NCI-H2196 treated with DMSO at 0.1 percent for 48 hours (cell line): ENCODE data around the gene CAMK4.

ENCODE experiments used
- DNase-seq: peaks from one replicate; lab custom pipeline; 2025; ENCODE audit not compliant: unreplicated experiment; lab: John Stamatoyannopoulos, UW

Gene CAMK4

GRCh38 chr5:111229221-111229835 is 5.1 kb downstream of the CAMK4 start:
- no peak for DNase-seq

- no peak for DNase-seq
Measured at GRCh38 chr5:111229871-111230810, 6.0 kb downstream of the CAMK4 start.

GRCh38 chr5:111231119-111231518 is 6.9 kb downstream of the CAMK4 start:
- DNase-seq: no peak

GRCh38 chr5:111232311-111233051 is 8.3 kb downstream of the CAMK4 start:
- DNase-seq: no peak

- DNase-seq: no peak
Measured at GRCh38 chr5:111233052-111233374, 8.8 kb downstream of the CAMK4 start.

GRCh38 chr5:111234125-111234524 is 9.9 kb downstream of the CAMK4 start:
- no peak for DNase-seq

- no peak for DNase-seq
Measured at GRCh38 chr5:111235635-111236034, 11.5 kb downstream of the CAMK4 start.

- DNase-seq: no peak
Measured at GRCh38 chr5:111236348-111236747, 12.2 kb downstream of the CAMK4 start.

GRCh38 chr5:111236995-111237394 is 12.8 kb downstream of the CAMK4 start:
- no peak for DNase-seq

GRCh38 chr5:111237470-111237869 is 13.3 kb downstream of the CAMK4 start:
- no peak for DNase-seq

- no peak for DNase-seq
Measured at GRCh38 chr5:111238431-111239225, 14.4 kb downstream of the CAMK4 start.

GRCh38 chr5:111241696-111242095 is 17.5 kb downstream of the CAMK4 start:
- no peak for DNase-seq

- no peak for DNase-seq
Measured at GRCh38 chr5:111242606-111243005, 18.4 kb downstream of the CAMK4 start.

- no peak for DNase-seq
Measured at GRCh38 chr5:111243318-111243717, 19.1 kb downstream of the CAMK4 start.

GRCh38 chr5:111245654-111246053 is 21.5 kb downstream of the CAMK4 start:
- DNase-seq: no peak

GRCh38 chr5:111246459-111246858 is 22.3 kb downstream of the CAMK4 start:
- no peak for DNase-seq

GRCh38 chr5:111248571-111248970 is 24.4 kb downstream of the CAMK4 start:
- DNase-seq: no peak

- no peak for DNase-seq
Measured at GRCh38 chr5:111251921-111252320, 27.7 kb downstream of the CAMK4 start.

GRCh38 chr5:111252799-111253545 is 28.8 kb downstream of the CAMK4 start:
- no peak for DNase-seq

GRCh38 chr5:111254613-111255012 is 30.4 kb downstream of the CAMK4 start:
- no peak for DNase-seq
